ENCODE data around the gene MT1G. TPM values are rescaled to one million over a fixed set of nuclear protein-coding genes. Genes with fewer than 3 reads are reported as not detected.
A peak's percentile ranks its signal among the peaks of the same experiment; 100 is the strongest.
"Not testable (repeated sequence)": the region's sequence is repeated elsewhere in the genome, so short reads cannot be mapped to it uniquely, and the experiment has no call there.

The MT1G gene
- total RNA-seq, 3 donors from 2014 or later: 28.8 to 40.5 (median 35.9) TPM

- peaks cover 19% of the 10 kb centered on the region for H3K4me1 Mint-ChIP-seq (ENCODE audit: low read depth)
- no peaks in the 10 kb centered on the region for H3K9me3 Mint-ChIP-seq
- ATAC-seq (no peak), DNase-seq (no peak)
- H3K27me3 Mint-ChIP-seq (ENCODE audit: low read depth): peaks cover 55% of the 10 kb centered on the region
- H3K36me3 Mint-ChIP-seq (ENCODE audit: insufficient read depth): no peaks in the 10 kb centered on the region
- no peak overlapping the region for H3K4me3 Mint-ChIP-seq
Observed at GRCh38 chr16:56629531-56629930, 38.3 kb downstream of the MT1G start.

- Mint-ChIP-seq H3K36me3 (ENCODE audit: insufficient read depth) (no peaks in the 10 kb centered on the region), H3K4me3 (no peak overlapping the region), H3K9me3 (no peaks in the 10 kb centered on the region), H3K4me1 (ENCODE audit: low read depth) (peaks cover 17% of the 10 kb centered on the region), H3K27me3 (ENCODE audit: low read depth) (peaks cover 49% of the 10 kb centered on the region)
- DNase-seq: no peak
- no peak for ATAC-seq
Observed at GRCh38 chr16:56628486-56629350, 39.1 kb downstream of the MT1G start.

GRCh38 chr16:56626685-56627084 is 41.2 kb downstream of the MT1G start:
- no peaks in the 10 kb centered on the region for H3K36me3 Mint-ChIP-seq (ENCODE audit: insufficient read depth)
- H3K9me3 Mint-ChIP-seq: no peaks in the 10 kb centered on the region
- DNase-seq (no peak), ATAC-seq (no peak)
- peaks cover 10% of the 10 kb centered on the region for H3K4me1 Mint-ChIP-seq (ENCODE audit: low read depth)
- H3K27me3 Mint-ChIP-seq (ENCODE audit: low read depth): peaks cover 32% of the 10 kb centered on the region
- H3K4me3 Mint-ChIP-seq: peak overlapping the region; percentile 85

- Mint-ChIP-seq H3K36me3 (ENCODE audit: insufficient read depth) (no peaks in the 10 kb centered on the region), H3K9me3 (no peaks in the 10 kb centered on the region), H3K4me3 (peak overlapping the region; percentile 85), H3K27me3 (ENCODE audit: low read depth) (peaks cover 26% of the 10 kb centered on the region), H3K4me1 (ENCODE audit: low read depth) (peaks cover 9% of the 10 kb centered on the region)
- no peak for DNase-seq
- ATAC-seq: peak; percentile 7 to 19
Observed at GRCh38 chr16:56625943-56626654, 41.8 kb downstream of the MT1G start.

GRCh38 chr16:56625140-56625942 is 42.5 kb downstream of the MT1G start, which contains the start of gene MT1E:
Gene MT1E, plus strand, starts transcription at chr16:56625781. Its CDS starts 71 bp downstream, at chr16:56625852.
- Mint-ChIP-seq H3K4me1 (ENCODE audit: low read depth) (peaks cover 9% of the 10 kb centered on the region), H3K9me3 (no peaks in the 10 kb centered on the region), H3K27me3 (ENCODE audit: low read depth) (peaks cover 21% of the 10 kb centered on the region), H3K4me3 (peak within 1 kb of the TSS; percentile 85), H3K36me3 (ENCODE audit: insufficient read depth) (no peaks in the 10 kb centered on the region)
- ATAC-seq (peak; percentile 99), DNase-seq (no peak)

GRCh38 chr16:56623637-56624036 is 44.2 kb downstream of the MT1G start:
- no peaks in the 10 kb centered on the region for H3K9me3 Mint-ChIP-seq
- no peaks in the 10 kb centered on the region for H3K36me3 Mint-ChIP-seq (ENCODE audit: insufficient read depth)
- H3K4me1 Mint-ChIP-seq (ENCODE audit: low read depth): peaks cover 9% of the 10 kb centered on the region
- ATAC-seq (no peak), DNase-seq (no peak)
- peaks cover 22% of the 10 kb centered on the region for H3K27me3 Mint-ChIP-seq (ENCODE audit: low read depth)
- H3K4me3 Mint-ChIP-seq: no peak overlapping the region

GRCh38 chr16:56623184-56623583 is 44.7 kb downstream of the MT1G start:
- H3K9me3 Mint-ChIP-seq; DNase-seq; H3K36me3 Mint-ChIP-seq (ENCODE audit: insufficient read depth); H3K4me3 Mint-ChIP-seq; ATAC-seq; H3K4me1 Mint-ChIP-seq (ENCODE audit: low read depth): not testable (repeated sequence)
- H3K27me3 Mint-ChIP-seq (ENCODE audit: low read depth): peaks cover 24% of the 10 kb centered on the region

GRCh38 chr16:56621665-56622445 is 46.0 kb downstream of the MT1G start:
- Mint-ChIP-seq H3K27me3 (ENCODE audit: low read depth) (peaks cover 29% of the 10 kb centered on the region), H3K4me1 (ENCODE audit: low read depth) (peaks cover 17% of the 10 kb centered on the region)
- not testable (repeated sequence) for ATAC-seq; H3K4me3 Mint-ChIP-seq; DNase-seq; H3K9me3 Mint-ChIP-seq; H3K36me3 Mint-ChIP-seq (ENCODE audit: insufficient read depth)

- Mint-ChIP-seq H3K27me3 (ENCODE audit: low read depth) (peaks cover 27% of the 10 kb centered on the region), H3K36me3 (ENCODE audit: insufficient read depth) (no peaks in the 10 kb centered on the region), H3K4me3 (no peak overlapping the region), H3K9me3 (no peaks in the 10 kb centered on the region), H3K4me1 (ENCODE audit: low read depth) (peaks cover 16% of the 10 kb centered on the region)
- DNase-seq (no peak), ATAC-seq (no peak)
Observed at GRCh38 chr16:56620339-56620897, 47.4 kb downstream of the MT1G start.

- Mint-ChIP-seq H3K27me3 (ENCODE audit: low read depth) (peaks cover 21% of the 10 kb centered on the region), H3K4me1 (ENCODE audit: low read depth) (peaks cover 32% of the 10 kb centered on the region), H3K9me3 (no peaks in the 10 kb centered on the region), H3K36me3 (ENCODE audit: insufficient read depth) (no peaks in the 10 kb centered on the region), H3K4me3 (no peak overlapping the region)
- DNase-seq: no peak
- no peak for ATAC-seq
Observed at GRCh38 chr16:56618138-56618537, 49.7 kb downstream of the MT1G start.

- Mint-ChIP-seq H3K4me3 (peak overlapping the region; percentile 37), H3K36me3 (ENCODE audit: insufficient read depth) (no peaks in the 10 kb centered on the region), H3K4me1 (ENCODE audit: low read depth) (peaks cover 36% of the 10 kb centered on the region), H3K9me3 (no peaks in the 10 kb centered on the region), H3K27me3 (ENCODE audit: low read depth) (peaks cover 21% of the 10 kb centered on the region)
- ATAC-seq (peak; percentile 70 to 76), DNase-seq (no peak)
Observed at GRCh38 chr16:56617212-56618085, 50.4 kb downstream of the MT1G start.

Data from activated T-cell treated with anti-CD3 and anti-CD28 coated beads, Interleukin-2, amount 50 U/mL, for 4 hours (primary cell).